Measurements from ENCODE around the gene ELFN1.

DNA sequence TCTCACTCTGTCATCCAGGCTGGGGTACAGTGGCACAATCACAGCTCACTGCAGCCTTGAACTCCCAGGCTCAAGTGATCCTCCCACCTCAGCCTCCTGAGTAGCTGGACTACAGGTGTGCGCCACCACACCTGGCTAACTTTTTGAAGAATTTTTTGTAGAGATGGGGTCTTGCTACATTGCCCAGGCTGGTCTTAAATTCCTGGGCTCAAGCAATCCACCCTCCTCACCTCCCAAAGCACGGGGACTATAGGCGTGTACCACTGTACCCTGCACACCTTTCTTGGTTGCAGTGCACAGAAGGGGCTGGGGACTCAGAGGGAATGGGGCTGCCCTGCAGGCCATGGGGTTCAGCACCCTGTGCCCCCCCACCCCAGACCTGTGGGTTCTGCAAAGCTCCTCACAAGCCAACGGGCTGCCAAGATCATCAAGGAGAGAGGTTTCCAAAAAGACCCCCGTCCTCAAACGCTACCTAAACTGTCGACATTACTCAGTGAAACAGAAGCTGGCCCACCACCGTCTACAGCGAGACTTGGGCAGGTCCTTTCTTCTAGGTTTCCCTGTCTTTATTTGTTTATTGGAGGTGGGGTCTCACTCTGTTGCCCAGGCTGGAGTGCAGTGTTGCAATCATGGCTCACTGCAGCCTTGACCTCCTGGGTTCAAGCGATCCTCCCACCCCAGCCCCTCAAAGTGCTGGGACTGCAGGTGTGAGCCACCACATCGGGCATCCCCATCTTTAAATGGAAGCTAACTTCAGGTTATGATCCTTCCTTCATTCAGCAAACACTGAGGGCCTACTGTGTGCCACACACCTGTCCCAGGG is 26.6 kb upstream of the ELFN1 start:
- TF ChIP-seq POLR2A (IDR thresholded peaks at IDR 0.05): no peak
- TF ChIP-seq, protein P1, sequence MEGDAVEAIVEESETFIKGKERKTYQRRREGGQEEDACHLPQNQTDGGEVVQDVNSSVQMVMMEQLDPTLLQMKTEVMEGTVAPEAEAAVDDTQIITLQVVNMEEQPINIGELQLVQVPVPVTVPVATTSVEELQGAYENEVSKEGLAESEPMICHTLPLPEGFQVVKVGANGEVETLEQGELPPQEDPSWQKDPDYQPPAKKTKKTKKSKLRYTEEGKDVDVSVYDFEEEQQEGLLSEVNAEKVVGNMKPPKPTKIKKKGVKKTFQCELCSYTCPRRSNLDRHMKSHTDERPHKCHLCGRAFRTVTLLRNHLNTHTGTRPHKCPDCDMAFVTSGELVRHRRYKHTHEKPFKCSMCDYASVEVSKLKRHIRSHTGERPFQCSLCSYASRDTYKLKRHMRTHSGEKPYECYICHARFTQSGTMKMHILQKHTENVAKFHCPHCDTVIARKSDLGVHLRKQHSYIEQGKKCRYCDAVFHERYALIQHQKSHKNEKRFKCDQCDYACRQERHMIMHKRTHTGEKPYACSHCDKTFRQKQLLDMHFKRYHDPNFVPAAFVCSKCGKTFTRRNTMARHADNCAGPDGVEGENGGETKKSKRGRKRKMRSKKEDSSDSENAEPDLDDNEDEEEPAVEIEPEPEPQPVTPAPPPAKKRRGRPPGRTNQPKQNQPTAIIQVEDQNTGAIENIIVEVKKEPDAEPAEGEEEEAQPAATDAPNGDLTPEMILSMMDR (IDR thresholded peaks at IDR 0.05): no peak
